Heart left ventricle (tissue), 16 donors: Measurements from ENCODE around the gene NRGN. TPM values are rescaled to one million over a fixed set of nuclear protein-coding genes. Genes with fewer than 3 reads are reported as not detected.

Experiments used
- ATAC-seq, 4 donors: fragments of 200-7000 bp; cut with Tn5 transposase; one replicate each; pipeline ENCODE4 v1.9.1; 2020 to 2022; ENCODE audit warnings: moderate library complexity in 4 of 4, mild to moderate bottlenecking in 3 of 4, moderate number of reproducible peaks in 1 of 4
- DNase-seq, 5 donors: peaks; one replicate each; pipeline ENCODE4 v3.0.0-alpha.2; 2020
- H3K27ac ChIP-seq, 12 donors: fragments of 200-600 bp; sonication (generic) in 4 of 12; one replicate each; pipeline versions ENCODE4 v1.5.0 to v1.8.0; 2016 to 2022; ENCODE audit warnings: mild to moderate bottlenecking in 2 of 12
- H3K27me3 ChIP-seq, 9 donors: fragments of 200-600 bp; sonication (generic) in 2 of 9; one replicate each; pipeline versions ENCODE4 v1.5.1 to v1.8.0; 2016 to 2022; ENCODE audit warnings: mild to moderate bottlenecking in 3 of 9
- H3K36me3 ChIP-seq, 9 donors: fragments of 200-600 bp; sonication (generic) in 2 of 9; one replicate each; pipeline versions ENCODE4 v1.5.0 to v1.8.0; 2018 to 2022; ENCODE audit warnings: mild to moderate bottlenecking in 2 of 9
- H3K4me1 ChIP-seq, 12 donors: fragments of 200-600 bp; sonication (generic) in 4 of 12; one replicate each; pipeline versions ENCODE4 v1.5.0 to v1.8.0; 2016 to 2022; ENCODE audit warnings: mild to moderate bottlenecking in 3 of 12
- H3K4me3 ChIP-seq, 12 donors: fragments of 200-600 bp; sonication (generic) in 4 of 12; one replicate each; pipeline versions ENCODE4 v1.5.0 to v1.8.0; 2017 to 2022; ENCODE audit warnings: mild to moderate bottlenecking in 9 of 12, moderate library complexity in 4 of 12
- H3K9me3 ChIP-seq, 12 donors: fragments of 200-600 bp; sonication (generic) in 4 of 12; one replicate each; pipeline versions ENCODE4 v1.5.0 to v1.8.0; 2016 to 2022; ENCODE audit warnings: mild to moderate bottlenecking in 1 of 12
- CTCF ChIP-seq, 12 donors: fragments of 200-600 bp; sonication (generic) in 4 of 12; IDR thresholded peaks; one replicate each; pipeline versions ENCODE4 v1.5.0 to v1.8.0; 2018 to 2022; ENCODE audit warnings: antibody characterized with exemption in 12 of 12, mild to moderate bottlenecking in 5 of 12
- POLR2A ChIP-seq, 2 donors: fragments of 450-650 bp; IDR thresholded peaks; one replicate each; pipeline ENCODE4 v1.6.1; 2017; ENCODE audit warnings: antibody characterized with exemption in 2 of 2, mild to moderate bottlenecking in 2 of 2, moderate library complexity in 2 of 2
- WGBS, 4 donors: extraction: QIAGEN DNeasy Blood & Tissue Kit in 2 of 4; methylation state at CpG; one replicate each; pipeline versions ENCODE4 v1.1.5 to v1.1.7; 2013 to 2018; 5-methylcytosine and 5-hydroxymethylcytosine counted together
- intact Hi-C, 10 donors: fragments of 100-400 bp; cut with DNase I; formaldehyde crosslinking; loops; one replicate each; pipeline versions ENCODE4 v1.11.1 to v1.14.2; 2022
- polyA plus RNA-seq, 2 donors: library from polyadenylated mRNA; stranded (reverse); fragments of 200-250 nt; gene quantifications; one replicate each; pipeline ENCODE4 v1.2.3, GENCODE V29; 2013
- total RNA-seq, 9 donors: library from RNA; depleted of rRNA in 2 of 9; stranded (reverse); fragments of >200 nt in 2 of 9; fragmentation: NEBNext Ultra II Directional in 3 of 9; extraction: Animal tissue kit (Norgen Biotek cat#: 25700) in 3 of 9; gene quantifications; one replicate each; pipeline versions ENCODE4 v1.1.0 to v1.2.4, GENCODE V29; 2016 to 2023
- donor health status: ischemic (EF 13 %, LVEDD 7.1; RV severe dilation, severe dysfunction).
- donor health status: healthy with polysubstance abuse.
- donor health status: DM: no; HTN: yes; CAD: no.
- donor health status: DM: no; HTN: no; CAD: no.
- donor health status: ischemic (EF 25% LVEDD 6.9; RV normal size, moderate dysfunction).
- donor health status: ischemic (EF 25% LVEDD 5.7; RV mildly dilated, moderate dysfunction).
- donor health status: healthy.
- donor health status: DM: yes; HTN: yes; CAD: no.
- donor health status: ischemic (EF 35%, LVEDD 5.7; RV mildly dilated, moderate dysfunction).
- donor health status: nonischemic (EF 11% LVEDD 7.7; RV severe dilation, severe dysfunction).
- donor health status: DM: yes; HTN: yes; CAD: no.
- donor health status: PGD.
- donor health status: ischemic (EF 29% LVEDD 5.4; RV normal size, mild dysfunction).
- donor health status: nonischemic (EF 23%, LVEDD 6.1; RV moderate dilation, normal function).

The NRGN gene
- total and polyA plus RNA-seq, 11 donors = 1.2 to 13.8 (median 4.0) TPM

GRCh38 chr11:124763156-124763947 lies 23.6 kb downstream of the NRGN start:
- ATAC-seq (peak in 2 of 4 donors; percentile 6 to 26), DNase-seq (peak; percentile 80 to 91 (median 88))
- WGBS, 4 donors = 5 to 10% (median 6%) methylated on average over 21 of the region's 21 CpGs
- intact Hi-C loops = loop anchor here (1.0 to 10.0 kb wide), 9 partner anchors 34 to 95 kb away; partner anchors contain the start of genes SIAE (in 2 of the 10) and SPA17 (in 2 of the 10)
- peak overlapping the region; percentile 57 to 95 (median 82) for H3K4me3 ChIP-seq
- H3K9me3 ChIP-seq = no peaks in the 10 kb centered on the region
- peaks cover 0 to 44% (median 32%) of the 10 kb centered on the region in 9 donors for H3K36me3 ChIP-seq
- peaks cover 0 to 39% (median 21%) of the 10 kb centered on the region in 12 donors for H3K4me1 ChIP-seq
- peak overlapping the region in 11 of 12 donors; percentile 81 to 99 (median 96) for H3K27ac ChIP-seq
- TF ChIP-seq CTCF (IDR thresholded peaks at IDR 0.05) (peak; percentile 66 to 82 (median 78)), POLR2A (IDR thresholded peaks at IDR 0.05) (no peak)
- H3K27me3 ChIP-seq = peaks cover 0 to 47% (median 34%) of the 10 kb centered on the region in 9 donors

GRCh38 chr11:124766156-124766555 lies 26.4 kb downstream of the NRGN start:
- H3K27me3 ChIP-seq = peaks cover 0 to 20% (median 13%) of the 10 kb centered on the region in 9 donors
- WGBS, 4 donors = 94 to 99% (median 98%) methylated on average over 2 of the region's 2 CpGs
- intact Hi-C loops = loop anchor here in 2 of 10 donors (5.0 to 10.0 kb wide), 2 partner anchors 66 to 69 kb away; no protein-coding TSS in a partner anchor
- H3K4me3 ChIP-seq = no peak overlapping the region
- no peak overlapping the region for H3K27ac ChIP-seq
- DNase-seq (no peak), ATAC-seq (no peak)
- H3K36me3 ChIP-seq = peaks cover 0 to 64% (median 54%) of the 10 kb centered on the region in 9 donors
- TF ChIP-seq POLR2A (IDR thresholded peaks at IDR 0.05) (no peak), CTCF (IDR thresholded peaks at IDR 0.05) (no peak)
- no peaks in the 10 kb centered on the region for H3K9me3 ChIP-seq
- H3K4me1 ChIP-seq = peaks cover 0 to 17% (median 8%) of the 10 kb centered on the region in 12 donors

GRCh38 chr11:124768914-124769313 lies 29.2 kb downstream of the NRGN start:
- no peak overlapping the region for H3K27ac ChIP-seq
- WGBS, 4 donors = 90 to 92% (median 91%) methylated on average over 8 of the region's 8 CpGs
- H3K4me1 ChIP-seq = no peaks in the 10 kb centered on the region
- TF ChIP-seq CTCF (IDR thresholded peaks at IDR 0.05) (no peak), POLR2A (IDR thresholded peaks at IDR 0.05) (no peak)
- H3K4me3 ChIP-seq = no peak overlapping the region
- no peaks in the 10 kb centered on the region for H3K9me3 ChIP-seq
- intact Hi-C loops = loop anchor here in 2 of 10 donors (5.0 to 10.0 kb wide), 2 partner anchors 63 to 66 kb away; no protein-coding TSS in a partner anchor
- ATAC-seq (no peak), DNase-seq (no peak)
- H3K36me3 ChIP-seq = peaks cover 5 to 88% (median 75%) of the 10 kb centered on the region in 9 donors
- H3K27me3 ChIP-seq = no peaks in the 10 kb centered on the region
